T-helper 2 cell (primary cell): Measurements from ENCODE around the gene CBX7.

Experiments
- DNase-seq, 5 experiments: peaks; one replicate each; pipeline versions ENCODE4 v3.0.0 to v3.0.0-alpha.2; 2012 to 2022

CBX7 gene

GRCh38 chr22:39122772-39123470 is 29.6 kb downstream of the CBX7 start:
- no peak for DNase-seq

- DNase-seq = no peak
These were observed 31.5 kb downstream of the CBX7 start for GRCh38 chr22:39120983-39121382.

- DNase-seq = peak in 4 of 5 experiments; percentile 54 to 85 (median 70)
These were observed 34.8 kb downstream of the CBX7 start for GRCh38 chr22:39117585-39118191.

GRCh38 chr22:39115977-39116621 is 36.4 kb downstream of the CBX7 start:
- peak in 1 of 5 experiments; percentile 66 for DNase-seq

- DNase-seq = no peak
These were observed 36.9 kb downstream of the CBX7 start for GRCh38 chr22:39115570-39115969.

- DNase-seq = no peak
These were observed 38.4 kb downstream of the CBX7 start for GRCh38 chr22:39114112-39114511.

- no peak for DNase-seq
These were observed 41.6 kb downstream of the CBX7 start for GRCh38 chr22:39110631-39111561.

GRCh38 chr22:39109361-39109760 is 43.1 kb downstream of the CBX7 start:
- DNase-seq = no peak

GRCh38 chr22:39108487-39108886 is 44.0 kb downstream of the CBX7 start:
- no peak for DNase-seq

GRCh38 chr22:39106326-39106725 is 46.2 kb downstream of the CBX7 start:
- no peak for DNase-seq

GRCh38 chr22:39103431-39103830 is 49.0 kb downstream of the CBX7 start:
- no peak for DNase-seq

GRCh38 chr22:39101226-39101625 is 51.3 kb downstream of the CBX7 start:
- no peak for DNase-seq

- no peak for DNase-seq
These were observed 53.9 kb downstream of the CBX7 start for GRCh38 chr22:39098576-39098975.

- DNase-seq = peak in 1 of 5 experiments; percentile 22
These were observed 54.5 kb downstream of the CBX7 start for GRCh38 chr22:39098026-39098425.

GRCh38 chr22:39097098-39098020 is 55.1 kb downstream of the CBX7 start, which contains the start of gene APOBEC3H:
Gene APOBEC3H (plus strand): TSS chr22:39097244. CDS start chr22:39100279, 3,035 bp downstream.
- peak in 2 of 5 experiments; percentile 53 to 69 for DNase-seq

- no peak for DNase-seq
These were observed 56.5 kb downstream of the CBX7 start for GRCh38 chr22:39095971-39096370.

- DNase-seq = peak in 2 of 5 experiments; percentile 60 to 77
These were observed 57.6 kb downstream of the CBX7 start for GRCh38 chr22:39094717-39095389.

GRCh38 chr22:39092111-39092862 is 60.2 kb downstream of the CBX7 start:
- peak in 1 of 5 experiments; percentile 57 for DNase-seq

- peak in 1 of 5 experiments; percentile 15 for DNase-seq
These were observed 61.1 kb downstream of the CBX7 start for GRCh38 chr22:39091126-39092081.
